ENCODE data around the gene PIGU.
"Not testable (repeated sequence)": the region's sequence is repeated elsewhere in the genome, so short reads cannot be mapped to it uniquely, and the experiment has no call there.

Gene PIGU, protein sequence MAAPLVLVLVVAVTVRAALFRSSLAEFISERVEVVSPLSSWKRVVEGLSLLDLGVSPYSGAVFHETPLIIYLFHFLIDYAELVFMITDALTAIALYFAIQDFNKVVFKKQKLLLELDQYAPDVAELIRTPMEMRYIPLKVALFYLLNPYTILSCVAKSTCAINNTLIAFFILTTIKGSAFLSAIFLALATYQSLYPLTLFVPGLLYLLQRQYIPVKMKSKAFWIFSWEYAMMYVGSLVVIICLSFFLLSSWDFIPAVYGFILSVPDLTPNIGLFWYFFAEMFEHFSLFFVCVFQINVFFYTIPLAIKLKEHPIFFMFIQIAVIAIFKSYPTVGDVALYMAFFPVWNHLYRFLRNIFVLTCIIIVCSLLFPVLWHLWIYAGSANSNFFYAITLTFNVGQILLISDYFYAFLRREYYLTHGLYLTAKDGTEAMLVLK

DNA sequence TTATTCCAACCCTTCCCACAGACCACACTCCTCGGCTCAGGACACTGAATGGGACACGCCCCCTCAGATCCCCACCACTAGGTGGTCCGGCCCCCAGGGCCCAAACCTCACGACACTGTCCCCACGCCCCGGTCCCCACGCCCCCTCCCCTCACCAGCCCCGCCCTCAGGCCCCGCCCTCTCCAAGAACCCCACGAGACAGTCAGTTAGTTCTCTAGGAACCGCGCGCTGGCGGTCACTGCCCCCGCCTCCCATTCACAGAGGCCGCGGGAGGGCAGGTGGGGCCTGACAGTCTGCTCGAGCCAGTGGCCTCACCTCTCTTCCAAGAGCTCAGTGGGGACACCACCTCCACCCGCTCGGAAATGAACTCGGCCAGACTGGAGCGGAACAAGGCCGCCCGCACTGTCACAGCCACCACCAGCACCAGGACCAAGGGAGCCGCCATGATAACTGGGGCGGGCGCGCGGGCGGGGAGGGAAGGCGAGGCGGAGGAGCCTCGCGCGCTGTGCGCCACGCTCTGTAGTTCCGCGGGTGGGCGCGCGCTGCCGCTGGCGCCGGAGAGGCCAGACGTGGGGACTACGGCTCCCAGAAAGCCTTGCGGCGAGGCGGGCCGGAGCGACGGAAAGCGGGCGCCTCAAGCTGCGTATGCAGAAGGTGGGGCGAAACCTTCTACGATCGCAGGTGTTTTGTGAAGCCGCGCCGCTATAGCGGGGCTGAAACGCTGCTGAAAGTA, at the start of gene PIGU:
PIGU (minus strand) TSS at position 451 of the 732 bp plus-strand sequence; CDS start at position 444, 7 bp downstream.
- DNase-seq, result peak; percentile 97

DNA sequence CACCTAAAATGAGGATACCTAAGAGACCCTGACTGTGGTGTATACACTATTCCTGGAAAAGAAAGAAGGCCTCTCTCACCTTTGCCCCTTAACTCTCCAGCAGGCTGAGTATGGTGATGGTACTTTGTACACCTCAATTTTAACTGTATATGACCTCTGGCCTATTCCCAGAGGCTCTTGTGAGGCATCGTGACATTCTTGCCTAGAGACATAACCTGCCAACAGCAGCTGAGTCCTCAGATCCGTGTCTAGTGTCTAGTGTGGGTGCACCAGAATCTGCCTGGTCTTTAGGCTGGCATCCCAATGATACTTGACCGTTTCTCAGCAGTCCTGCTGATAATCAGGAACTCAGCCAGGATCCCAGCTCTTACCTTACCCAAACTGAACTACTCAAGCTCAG, 47.3 kb upstream of the PIGU start:
- no peak for DNase-seq

DNA sequence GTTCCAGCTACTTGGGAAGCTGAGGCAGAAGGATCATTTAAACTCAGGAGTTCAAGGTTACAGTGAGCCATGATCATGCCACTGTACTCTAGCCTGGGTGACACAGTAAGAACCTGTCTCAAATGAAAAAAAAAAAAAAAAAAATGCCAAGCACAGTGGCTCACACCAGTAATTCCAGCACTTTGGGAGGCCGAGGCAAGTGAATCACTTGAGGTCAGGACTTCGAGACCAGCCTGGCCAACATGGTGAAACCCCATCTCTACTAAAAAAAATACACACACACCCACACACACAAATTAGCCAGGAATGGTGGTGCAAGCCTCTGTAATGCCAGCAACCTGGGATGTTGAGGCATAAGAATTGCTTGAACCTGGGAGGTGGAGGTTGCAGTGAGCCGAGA, 45.7 kb upstream of the PIGU start:
- DNase-seq, result not testable (repeated sequence)

DNA sequence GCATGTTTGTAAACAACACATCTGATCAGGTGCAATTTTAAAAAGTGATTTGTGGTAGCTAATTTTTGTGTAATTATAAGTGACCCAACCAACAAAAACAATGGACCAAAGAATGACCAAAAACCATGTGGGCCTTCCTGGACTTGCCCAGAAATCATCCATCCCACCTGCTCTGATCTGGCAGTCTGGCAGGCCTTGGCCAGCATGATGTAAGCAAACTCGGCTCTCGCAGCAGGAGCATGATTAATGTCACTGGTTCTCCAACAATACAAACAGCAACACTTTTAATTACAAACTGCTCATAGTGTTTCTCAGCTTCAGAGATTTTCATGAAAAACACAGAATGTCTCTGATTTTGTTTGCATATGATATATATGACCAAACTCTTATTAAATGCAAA, 43.4 kb upstream of the PIGU start:
- no peak for DNase-seq

DNA sequence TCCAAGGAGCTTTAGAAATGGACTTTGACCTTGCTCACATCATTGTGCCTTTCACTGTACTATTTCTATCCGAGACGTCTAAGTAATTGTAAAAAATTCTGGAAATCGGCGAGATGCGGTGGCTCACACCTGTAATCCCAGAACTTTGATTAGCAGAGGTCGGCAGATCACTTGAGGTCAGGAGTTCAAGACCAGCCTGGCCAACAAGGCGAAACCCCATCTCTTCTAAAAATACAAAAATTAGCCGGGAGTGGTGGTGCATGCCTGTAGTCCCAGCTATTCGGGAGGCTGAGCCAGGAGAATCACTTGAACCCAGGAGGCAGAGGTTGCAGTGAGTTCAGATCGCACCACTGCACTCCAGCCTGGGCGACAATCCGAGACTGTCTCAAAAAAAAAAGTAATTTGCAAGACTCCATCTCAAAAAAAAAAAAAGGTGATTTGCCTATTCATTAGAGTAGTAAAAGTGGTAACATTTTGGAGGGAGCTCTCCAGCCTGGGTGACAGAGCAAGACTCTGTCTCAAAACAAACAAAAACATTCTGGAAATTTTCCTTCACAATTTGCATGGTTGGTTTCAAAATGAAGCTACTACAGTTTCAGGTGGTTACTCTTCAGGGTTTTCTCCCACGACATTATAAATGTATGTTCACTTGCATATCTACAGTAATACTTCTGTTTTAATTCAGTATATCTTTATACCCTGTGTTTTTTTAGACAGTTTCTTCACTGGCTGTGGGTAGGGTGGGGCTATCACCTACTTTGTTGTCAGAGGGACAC, 42.5 kb upstream of the PIGU start:
- not testable (repeated sequence) for DNase-seq

DNA sequence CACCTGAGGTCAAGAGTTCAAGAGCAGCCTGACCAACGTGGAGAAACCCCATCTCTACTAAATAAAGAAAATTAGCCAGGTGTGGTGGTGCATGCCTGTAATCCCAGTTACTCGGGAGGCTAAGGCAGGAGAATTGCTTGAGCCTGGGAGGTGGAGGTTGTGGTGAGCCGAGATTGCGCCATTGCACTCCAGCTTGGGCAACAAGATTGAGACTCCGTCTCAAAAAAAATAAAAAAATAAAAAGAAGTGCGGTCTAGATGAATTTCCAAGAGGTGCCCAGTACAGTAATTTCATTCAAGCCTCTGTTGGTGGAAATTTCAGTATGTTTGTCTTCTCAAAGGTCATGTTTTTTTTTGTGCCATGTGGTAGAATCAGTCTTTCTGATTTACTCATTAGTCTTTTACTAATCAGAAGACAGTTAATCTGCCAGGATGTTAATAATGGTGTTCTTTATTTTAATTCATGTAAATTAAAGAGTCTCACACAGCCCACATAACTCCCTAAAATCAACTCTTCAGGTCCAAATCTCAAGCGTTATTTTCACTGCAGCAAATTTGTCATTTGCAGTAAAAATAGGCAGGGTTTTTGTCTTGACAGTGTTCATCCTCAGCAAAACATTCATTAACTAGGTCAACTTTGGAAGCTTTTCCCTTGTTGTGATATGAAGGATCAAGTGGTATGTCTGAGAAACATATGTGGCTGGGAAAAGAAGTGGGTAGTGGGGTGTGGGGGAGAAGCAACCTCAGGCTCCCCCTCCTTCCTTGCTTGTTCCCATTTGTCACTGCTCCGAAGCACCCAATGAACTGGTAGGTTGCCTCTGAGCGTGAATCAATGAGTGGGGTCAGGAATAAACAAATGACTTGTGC, 40.6 kb upstream of the PIGU start:
- no peak for DNase-seq

DNA sequence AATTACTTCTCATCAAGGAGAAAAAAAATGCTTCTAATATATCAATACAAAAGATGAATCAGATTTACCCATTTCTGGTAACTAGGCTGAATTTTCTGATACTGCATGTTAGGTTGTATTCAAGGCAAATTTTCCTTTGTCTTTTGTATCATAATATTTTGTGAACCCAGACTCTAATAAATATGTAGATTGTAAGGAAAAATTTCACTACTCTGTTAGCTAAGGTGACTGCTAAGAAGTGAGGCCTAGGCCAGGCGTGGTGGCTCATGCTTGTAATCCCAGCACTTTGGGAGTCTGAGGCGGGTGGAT, 40.0 kb upstream of the PIGU start:
- DNase-seq, result no peak

DNA sequence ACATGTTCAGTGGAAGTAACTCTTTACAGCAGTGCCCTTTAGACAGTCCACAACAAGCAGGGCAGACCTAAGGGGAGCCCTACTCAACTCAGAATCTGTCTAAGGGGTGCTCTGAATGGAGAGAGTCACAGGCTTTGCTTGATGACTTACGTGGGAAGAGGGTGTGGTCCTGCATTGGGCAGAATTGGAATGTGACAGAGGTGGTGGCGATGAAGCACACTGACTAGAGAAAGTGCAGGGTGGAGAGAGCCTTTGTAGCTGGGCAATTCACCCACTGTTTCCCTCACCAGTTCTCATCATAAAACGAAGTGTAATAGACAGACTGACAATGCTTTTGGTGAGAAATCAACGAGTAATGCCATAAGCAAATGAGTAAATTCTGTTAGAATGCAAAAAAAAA, 38.5 kb upstream of the PIGU start:
- no peak for DNase-seq

DNA sequence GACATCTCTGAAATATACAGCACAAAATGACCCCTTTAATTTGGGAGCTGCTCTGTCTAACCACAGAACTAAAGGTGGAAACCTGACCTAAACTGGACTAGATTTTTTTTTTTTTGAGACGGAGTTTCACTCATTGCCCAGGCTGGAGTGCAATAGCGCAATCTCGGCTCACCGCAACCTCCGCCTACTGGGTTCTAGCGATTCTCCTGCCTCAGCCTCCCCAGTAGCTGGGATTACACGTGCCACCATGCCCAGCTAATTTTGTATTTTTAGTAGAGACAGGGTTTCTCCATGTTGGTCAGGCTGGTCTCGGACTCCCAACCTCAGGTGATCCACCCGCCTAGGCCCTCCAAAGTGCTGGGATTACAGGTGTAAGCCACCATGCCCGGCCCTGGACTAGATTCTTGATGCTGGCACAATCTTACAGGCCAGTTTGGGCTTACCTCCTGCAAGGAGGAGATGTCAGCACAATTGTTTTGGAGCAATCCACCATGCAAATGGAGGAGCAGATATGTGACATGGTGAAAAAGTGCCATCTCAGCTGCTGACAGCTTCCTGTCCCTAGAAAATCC, 37.1 kb upstream of the PIGU start:
- not testable (repeated sequence) for DNase-seq

DNA sequence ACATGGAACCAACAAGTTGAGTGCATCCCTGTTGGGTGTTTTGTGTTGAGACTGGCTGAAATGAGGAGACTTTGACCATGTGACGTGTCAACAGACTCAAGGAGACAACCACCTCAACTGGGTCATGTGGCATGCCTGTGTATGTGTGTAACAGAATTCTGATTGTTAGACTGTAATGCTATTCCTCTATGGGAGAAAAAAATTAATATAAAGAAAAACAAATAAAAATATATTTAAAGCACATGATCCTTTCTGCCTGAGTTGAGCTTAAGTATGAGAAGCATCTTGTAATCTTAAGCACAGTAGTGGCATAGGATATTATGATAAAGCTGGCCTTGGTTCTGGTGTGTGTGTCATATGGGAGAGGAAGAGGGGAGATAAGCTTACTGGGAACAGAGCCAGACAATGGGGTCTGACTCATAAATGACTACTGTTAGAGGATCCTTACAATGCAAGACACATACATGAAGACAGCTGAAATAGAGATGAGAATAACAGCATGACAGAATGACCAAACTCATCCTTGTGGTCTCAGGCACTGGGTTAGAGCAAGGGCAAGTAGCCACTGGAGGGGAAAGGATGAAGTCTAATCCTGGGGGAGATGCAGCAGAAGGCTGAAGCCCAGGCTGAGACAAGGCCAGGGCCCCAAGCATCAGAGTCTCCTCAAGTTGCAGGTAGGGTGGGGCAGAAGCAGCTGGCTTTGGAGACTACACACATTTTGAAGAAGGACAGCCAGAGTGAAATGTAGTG, 36.5 kb upstream of the PIGU start:
- DNase-seq, result no peak

DNA sequence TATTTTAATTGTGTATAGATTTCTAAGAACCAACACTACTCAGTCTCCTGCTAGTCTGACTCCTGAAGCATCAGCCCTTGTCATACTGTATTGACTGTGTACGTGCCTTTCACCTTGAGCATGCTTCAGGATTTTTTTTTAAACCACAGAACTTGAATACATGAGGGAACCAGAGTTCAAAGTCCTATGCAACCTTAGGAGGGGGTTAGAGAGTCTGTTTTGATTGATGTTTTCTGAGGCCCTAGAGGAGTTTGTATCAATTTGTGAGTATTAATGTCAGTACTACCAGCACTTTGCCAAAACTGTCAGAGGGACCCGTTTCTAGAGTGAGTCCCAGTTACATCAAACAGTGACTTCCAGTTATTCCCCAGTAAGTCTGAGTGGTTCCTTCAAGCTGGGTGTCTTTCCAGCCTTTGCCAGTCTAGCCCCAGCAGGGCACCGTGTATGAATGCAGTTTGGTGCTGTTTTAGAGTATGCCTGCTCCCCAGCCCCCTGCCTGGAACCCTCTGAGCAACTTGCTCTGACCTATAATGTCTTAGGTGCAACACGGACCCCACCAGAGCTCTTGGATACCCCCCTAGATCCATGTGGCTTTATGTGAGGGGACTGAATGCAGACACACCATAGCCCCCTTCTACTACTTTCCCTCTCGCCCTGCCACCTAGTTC, 35.8 kb upstream of the PIGU start:
- no peak for DNase-seq

DNA sequence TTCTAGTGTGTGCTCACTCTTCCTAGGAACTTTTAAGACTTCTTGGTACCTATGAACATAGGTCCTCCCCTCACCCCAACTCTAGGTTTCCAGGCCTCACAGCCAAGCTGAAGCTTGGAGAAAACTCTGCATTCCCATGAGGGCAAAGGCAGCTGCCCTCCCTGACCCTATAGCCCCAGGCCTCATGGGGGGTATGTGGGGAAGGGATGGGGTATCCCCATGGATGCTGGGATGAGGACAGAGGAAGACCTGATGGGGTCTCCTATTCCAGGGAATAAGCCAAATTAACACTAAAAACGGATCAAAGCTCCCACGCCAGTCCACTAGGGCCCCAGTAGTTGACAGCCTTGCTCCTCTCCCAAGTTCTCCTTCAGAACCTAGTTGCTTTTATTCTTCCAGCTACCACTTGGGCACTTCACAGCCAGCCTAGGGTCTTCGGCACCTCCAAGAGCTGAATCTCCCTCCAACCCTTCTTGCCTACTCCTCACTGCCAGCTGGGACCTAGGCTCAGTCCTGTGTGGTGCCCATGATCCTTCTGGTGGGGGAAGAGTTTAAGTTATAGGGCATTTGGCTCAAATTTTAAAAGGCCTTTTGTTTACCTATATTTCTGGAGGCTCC, 35.0 kb upstream of the PIGU start:
- no peak for DNase-seq

DNA sequence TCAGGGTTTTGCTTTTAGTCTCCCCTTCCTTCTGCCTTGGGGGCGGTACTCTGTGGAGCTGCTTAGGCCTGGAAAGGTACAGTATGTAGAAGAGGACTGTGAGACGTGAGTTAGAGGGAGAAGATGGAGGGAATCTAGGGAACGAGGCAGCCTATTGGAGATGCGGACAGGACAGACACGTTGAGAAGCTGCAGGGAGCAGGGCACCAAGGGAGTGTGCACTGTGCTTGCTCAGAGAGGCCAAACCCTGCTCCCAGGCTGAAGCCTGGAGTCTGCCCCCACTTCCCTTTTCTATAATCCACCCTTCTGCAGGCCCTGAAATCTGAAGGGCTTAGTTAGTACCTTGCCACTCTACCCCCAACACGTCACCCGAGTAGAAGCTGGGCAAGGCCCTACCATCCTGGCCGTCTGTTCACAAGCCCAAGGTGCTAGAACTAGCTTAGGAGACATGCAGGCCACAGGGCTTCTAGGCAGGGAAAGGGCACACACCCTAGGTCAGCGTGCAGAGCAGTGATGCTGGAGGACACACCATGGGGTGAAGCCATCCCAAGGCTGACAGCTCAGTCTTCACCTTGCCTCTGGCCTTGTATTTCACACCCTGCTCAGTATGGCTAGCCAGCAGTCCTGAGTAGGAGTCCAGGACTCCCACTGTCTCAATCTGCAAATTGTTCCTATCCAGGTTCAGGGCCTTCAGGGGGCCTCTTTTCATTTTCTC, 34.1 kb upstream of the PIGU start:
- DNase-seq, result no peak

DNA sequence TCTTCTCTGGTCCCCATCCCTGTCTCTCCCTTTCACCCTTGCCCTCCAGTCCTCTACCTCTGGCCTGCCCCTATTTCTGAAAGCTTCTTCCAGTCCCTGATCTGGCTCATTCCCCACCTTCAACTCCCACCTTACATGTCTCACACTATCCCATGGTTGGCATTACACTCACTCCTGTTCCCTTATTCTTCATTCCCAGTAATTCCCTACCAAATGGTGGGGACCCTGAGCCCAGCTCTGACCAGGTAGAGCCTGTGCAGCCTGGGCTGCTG, 33.6 kb upstream of the PIGU start:
- no peak for DNase-seq

DNA sequence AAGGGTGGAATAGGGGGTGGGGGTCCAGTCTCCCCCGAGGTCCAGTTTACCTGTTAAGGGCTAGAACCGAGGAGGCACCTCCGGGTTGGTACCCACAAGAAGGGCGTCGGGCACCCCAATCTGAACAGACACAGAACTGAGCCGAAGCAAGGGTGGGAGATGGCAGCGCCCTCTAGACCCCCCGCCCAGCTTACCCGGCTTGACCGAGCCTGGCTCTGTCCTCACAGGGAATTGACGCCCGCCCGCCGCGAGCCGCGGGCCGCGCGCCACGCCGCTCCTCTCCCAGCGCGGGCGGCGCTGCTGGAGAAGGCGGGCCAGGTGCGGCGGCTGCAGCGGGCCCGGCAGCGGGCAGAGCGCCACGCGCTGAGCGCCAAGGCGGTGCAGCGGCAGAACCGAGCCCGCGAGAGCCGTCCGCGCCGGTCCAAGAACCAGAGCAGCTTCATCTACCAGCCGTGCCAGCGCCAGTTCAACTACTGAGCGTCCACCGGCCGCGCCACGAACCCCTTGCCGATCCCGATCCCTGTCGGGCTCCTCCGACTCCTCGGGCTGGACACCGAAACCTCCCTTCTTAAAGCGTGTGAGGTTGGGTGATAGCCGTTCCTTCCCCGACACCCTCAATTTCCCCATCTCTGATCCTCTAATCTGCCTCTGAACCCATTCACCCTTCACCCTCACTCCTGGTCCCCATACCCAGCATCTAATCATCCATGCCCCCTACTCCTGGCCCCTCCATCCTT, 33.1 kb upstream of the PIGU start:
- DNase-seq, result no peak

DNA sequence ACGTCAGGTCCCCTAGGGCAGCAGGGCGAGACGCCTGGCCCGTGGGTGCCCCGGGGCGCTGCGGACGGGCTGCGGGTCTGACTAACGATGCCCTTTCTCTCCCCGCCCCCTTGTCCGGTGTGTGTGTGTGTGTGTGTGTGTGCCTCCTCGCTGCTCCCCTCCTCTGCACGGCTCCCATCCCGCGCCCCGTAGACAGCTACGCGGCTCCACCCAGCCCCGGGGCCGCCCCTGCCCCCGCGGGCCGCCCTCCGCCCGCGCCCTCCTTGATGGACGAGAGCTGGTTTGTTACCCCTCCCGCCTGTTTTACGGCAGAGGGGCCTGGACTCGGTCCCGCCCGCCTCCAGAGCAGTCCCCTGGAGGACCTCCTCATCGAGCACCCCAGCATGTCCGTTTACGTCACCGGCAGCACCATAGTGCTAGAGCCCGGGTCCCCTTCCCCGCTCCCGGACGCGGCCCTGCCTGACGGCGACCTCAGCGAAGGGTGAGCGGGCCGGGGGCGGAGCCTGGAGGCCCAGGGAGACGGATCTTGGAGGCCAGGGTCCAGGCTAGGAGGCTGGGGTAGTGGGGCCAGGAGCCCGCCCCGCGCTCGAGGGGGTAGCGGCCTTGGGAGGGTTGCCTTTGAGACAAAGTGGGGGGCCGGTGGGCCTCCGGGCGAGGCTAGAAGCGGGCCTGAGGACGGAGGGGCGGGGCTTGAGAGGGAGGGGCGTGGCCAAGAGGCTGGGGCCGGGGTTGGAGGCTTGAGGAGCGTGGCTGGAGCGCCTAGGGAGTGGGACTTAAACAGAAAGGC, 32.3 kb upstream of the PIGU start:
- DNase-seq, result peak; percentile 79

DNA sequence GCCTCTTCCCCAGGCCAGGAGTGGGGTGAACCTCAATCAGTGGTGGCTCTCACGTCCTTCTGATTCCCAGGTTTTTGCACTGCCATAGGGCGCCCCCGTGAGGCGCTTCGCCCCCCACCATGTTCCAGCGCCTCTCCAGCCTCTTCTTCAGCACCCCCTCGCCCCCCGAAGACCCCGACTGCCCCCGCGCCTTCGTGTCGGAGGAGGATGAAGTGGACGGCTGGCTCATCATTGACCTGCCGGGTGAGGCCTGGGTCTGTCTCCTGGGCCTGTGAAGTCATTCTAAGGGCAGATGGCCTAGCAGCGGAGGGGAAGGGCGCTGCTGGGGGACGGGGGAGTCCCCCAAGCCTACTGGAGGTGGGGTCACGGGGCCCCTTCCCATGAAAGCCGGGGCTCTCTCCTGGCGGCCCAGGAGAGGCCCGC, 31.7 kb upstream of the PIGU start:
- peak; percentile 58 for DNase-seq

All from activated naive CD4-positive, alpha-beta T cell treated with Interleukin-2 at 50 U/mL for 16 hours (primary cell).